COLO829 (cell line): Measurements from ENCODE around the gene CACNA2D1.

Source experiments
- DNase-seq: peaks from one replicate; pipeline ENCODE4 v3.0.0; 2012; ENCODE audit warnings: low spot score

Gene CACNA2D1

GRCh38 chr7:82286096-82286797, 157.3 kb downstream of the CACNA2D1 start:
- DNase-seq = no peak

GRCh38 chr7:82284936-82285519, 158.5 kb downstream of the CACNA2D1 start:
- DNase-seq = no peak

GRCh38 chr7:82275342-82275741, 168.2 kb downstream of the CACNA2D1 start:
- DNase-seq = no peak

- no peak for DNase-seq
These were observed 168.9 kb downstream of the CACNA2D1 start for GRCh38 chr7:82274681-82275080.

GRCh38 chr7:82273886-82274285, 169.7 kb downstream of the CACNA2D1 start:
- DNase-seq = no peak

- DNase-seq = no peak
These were observed 172.7 kb downstream of the CACNA2D1 start for GRCh38 chr7:82270870-82271269.

GRCh38 chr7:82268632-82269031, 174.9 kb downstream of the CACNA2D1 start:
- DNase-seq = no peak

- no peak for DNase-seq
These were observed 177.5 kb downstream of the CACNA2D1 start for GRCh38 chr7:82266081-82266480.

GRCh38 chr7:82264783-82265305, 178.7 kb downstream of the CACNA2D1 start:
- no peak for DNase-seq

GRCh38 chr7:82263920-82264782, 179.4 kb downstream of the CACNA2D1 start:
- peak; percentile 19 for DNase-seq

- no peak for DNase-seq
These were observed 185.4 kb downstream of the CACNA2D1 start for GRCh38 chr7:82258181-82258580.

- DNase-seq = no peak
These were observed 186.4 kb downstream of the CACNA2D1 start for GRCh38 chr7:82257118-82257695.

GRCh38 chr7:82255706-82256105, 187.9 kb downstream of the CACNA2D1 start:
- no peak for DNase-seq

GRCh38 chr7:82250598-82250997, 193.0 kb downstream of the CACNA2D1 start:
- no peak for DNase-seq

GRCh38 chr7:82249979-82250378, 193.6 kb downstream of the CACNA2D1 start:
- DNase-seq = no peak

- peak; percentile 30 for DNase-seq
These were observed 195.7 kb downstream of the CACNA2D1 start for GRCh38 chr7:82247814-82248433.

- DNase-seq = no peak
These were observed 198.5 kb downstream of the CACNA2D1 start for GRCh38 chr7:82244947-82245517.

- no peak for DNase-seq
These were observed 202.2 kb downstream of the CACNA2D1 start for GRCh38 chr7:82241356-82241755.

- no peak for DNase-seq
These were observed 207.9 kb downstream of the CACNA2D1 start for GRCh38 chr7:82235713-82236112.

GRCh38 chr7:82234457-82235049, 209.0 kb downstream of the CACNA2D1 start:
- peak; percentile 33 for DNase-seq
